ENCODE data around the gene PEX12. TPM values are rescaled to one million over a fixed set of nuclear protein-coding genes. Genes with fewer than 3 reads are reported as not detected.

Gene PEX12
- 1.9 and 5.1 TPM in 2 replicates for total RNA-seq

DNA sequence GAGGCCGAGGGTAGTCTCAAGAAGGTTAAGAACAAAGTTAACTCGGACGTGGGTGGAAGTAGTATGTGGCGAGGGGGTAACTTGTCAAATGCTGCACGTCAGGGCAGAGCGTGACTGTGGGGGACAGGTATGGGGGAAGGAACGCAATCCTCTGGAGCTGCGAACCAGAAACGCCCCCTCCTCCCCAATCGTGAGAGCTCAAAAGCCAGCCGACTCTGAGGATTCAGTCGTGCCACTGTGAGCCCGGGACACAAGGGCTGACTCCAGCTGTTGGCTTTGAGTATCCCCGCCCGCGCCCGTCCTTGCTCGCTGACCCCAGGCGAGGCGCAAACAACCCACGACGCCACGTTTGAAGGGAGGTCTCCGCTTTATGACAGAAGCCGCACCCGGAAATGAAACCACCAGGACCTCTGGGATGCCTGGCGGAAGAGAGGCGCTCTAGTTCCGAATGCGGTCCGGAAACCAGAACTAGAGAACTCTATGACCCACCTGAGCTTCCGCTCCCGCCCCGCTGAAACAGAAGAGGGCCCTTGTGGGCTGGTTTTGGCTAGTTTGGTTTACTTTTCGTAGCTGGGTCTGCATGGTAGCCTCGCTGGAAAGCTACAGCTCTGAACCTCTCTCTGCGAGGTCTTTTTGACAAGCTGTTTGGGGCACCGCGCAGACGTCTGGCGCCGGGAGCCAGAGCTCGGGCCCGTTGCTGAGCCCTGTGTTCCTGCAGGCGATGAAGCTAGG, at the start of gene PEX12:
Gene PEX12, minus strand, starts transcription at position 375 of the 732 bp plus-strand sequence. CDS start 550 bp downstream, outside the sequence.

DNA sequence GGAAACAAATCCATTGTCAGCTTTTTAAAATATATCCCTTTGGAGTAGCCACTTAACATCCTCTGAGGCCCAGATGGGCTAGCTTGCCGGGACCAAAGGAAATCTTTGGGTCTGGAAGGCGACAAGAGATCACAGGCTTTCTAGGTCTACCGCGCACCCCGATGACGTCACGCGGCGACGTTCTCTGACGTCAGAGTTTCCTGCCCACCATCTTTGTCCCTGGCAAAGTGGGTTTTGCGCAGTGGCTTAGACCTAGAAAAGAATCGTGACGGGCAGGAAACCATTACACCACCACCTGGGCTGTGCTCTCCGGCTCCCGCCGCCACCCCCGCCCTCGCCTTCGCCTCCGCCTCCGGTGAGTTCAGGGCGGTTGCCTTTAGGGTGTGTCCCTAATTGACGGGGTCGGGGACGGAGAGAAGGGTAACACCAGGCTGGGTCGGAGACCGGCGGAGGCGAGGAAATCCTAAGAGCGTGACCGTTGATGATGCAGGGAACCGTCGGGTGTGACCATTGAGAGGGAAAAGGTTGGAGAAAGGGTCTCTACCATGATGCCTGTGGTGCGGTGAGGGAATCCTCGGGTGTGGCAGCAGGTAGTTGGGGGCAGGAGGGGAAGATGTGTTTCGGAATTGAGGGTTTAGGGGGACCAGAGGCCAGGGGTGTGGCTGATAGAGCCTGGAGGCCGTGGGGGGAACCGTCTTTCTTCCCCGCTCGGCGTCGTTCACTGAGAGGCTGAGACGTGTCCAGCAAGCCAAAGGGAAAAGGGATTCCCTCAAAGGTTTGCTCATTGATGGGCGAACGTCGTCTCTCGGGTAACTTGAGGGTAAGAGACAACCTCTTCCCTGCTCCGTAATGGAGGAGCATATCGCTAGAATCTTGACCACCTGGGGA, 8.9 kb upstream of the PEX12 start, which contains the start of gene AP2B1:
Gene AP2B1, plus strand, starts transcription at position 249 of the 888 bp plus-strand sequence. CDS start 6,709 bp downstream, outside the sequence.

DNA sequence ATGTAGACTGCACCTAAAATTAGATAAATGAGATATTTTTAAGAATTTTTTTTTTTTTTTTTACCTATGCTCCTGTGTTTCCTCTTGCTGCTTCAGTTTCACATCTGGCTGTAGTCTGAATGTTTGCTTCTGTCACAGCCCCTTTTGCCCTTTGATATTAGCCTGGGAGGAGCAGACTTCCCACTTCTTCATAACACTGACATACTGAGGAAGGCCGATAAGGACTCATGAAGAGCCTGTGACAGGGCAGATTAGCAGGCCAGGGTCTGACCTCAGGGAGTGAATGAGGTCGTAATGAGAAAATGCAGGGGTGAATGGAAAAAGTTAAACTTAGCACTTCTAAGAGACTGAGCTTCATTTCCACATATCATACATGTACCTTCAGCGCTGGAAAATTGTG, 17.7 kb downstream of the PEX12 start, which contains the start of gene SLFN14:
Gene SLFN14, minus strand, starts transcription at position 117 of the 400 bp plus-strand sequence. CDS start 2,757 bp downstream, outside the sequence.

DNA sequence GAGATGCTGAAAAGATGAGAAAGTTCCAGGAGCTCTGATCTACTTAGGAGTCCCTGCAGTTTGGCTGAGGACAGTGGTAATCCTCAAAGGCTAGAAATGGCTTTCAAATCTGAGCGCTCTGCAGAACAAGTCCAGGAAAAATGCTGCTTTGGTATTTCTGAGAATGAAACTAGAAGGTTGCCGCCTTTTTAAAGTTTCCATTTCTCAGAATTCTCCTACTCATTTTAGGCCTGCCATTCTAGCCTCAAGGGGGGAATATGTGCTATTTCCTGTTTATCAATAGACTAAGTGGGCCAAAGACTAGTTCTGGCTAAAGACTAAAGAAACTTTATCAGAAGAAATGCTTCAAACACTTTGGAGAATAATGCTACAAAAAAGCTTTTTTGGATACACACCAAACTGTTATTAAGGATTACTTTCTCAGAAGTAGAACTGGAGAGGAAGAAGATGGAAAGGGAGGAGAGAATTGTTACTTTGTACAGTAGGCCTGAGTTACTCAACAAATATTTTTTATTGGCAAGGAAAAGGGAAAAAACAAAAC, 40.7 kb downstream of the PEX12 start, which contains the start of gene SLFN12L:
Gene SLFN12L, minus strand, starts transcription at position 78 of the 541 bp plus-strand sequence. CDS start 15,314 bp downstream, outside the sequence.

Other genes starting within 250 kb of the PEX12 start
- 4.3 and 9.6 TPM in 2 replicates for gene SLFN11, start 204.9 kb downstream of the PEX12 start, total RNA-seq
- gene SLFN12, start 146.1 kb downstream of the PEX12 start, total RNA-seq = 5.5 and 11.1 TPM in 2 replicates
- gene SLFN13, start 129.8 kb downstream of the PEX12 start, total RNA-seq = 1.2 and 2.1 TPM in 2 replicates
- not detected in 2 replicates for gene SLFN12L, start 40.9 kb downstream of the PEX12 start, total RNA-seq
- not detected in 2 replicates for gene SLFN14, start 17.8 kb downstream of the PEX12 start, total RNA-seq
- 44.3 and 58.3 TPM in 2 replicates for gene AP2B1, start 8.8 kb upstream of the PEX12 start, total RNA-seq
- gene RASL10B, start 153.1 kb upstream of the PEX12 start, total RNA-seq = 0.64 and 0.72 TPM in 2 replicates
- 0.24 TPM in 1 of 2 replicates, not detected in the other for gene GAS2L2, start 174.7 kb upstream of the PEX12 start, total RNA-seq
- gene C17orf50, start 182.3 kb upstream of the PEX12 start, total RNA-seq = not detected in 2 replicates
- gene MMP28, start 217.1 kb upstream of the PEX12 start, total RNA-seq = 37.8 and 132 TPM in 2 replicates
- 36.9 and 45.8 TPM in 2 replicates for gene TAF15, start 230.9 kb upstream of the PEX12 start, total RNA-seq

Data from tracheal epithelial cell (primary cell).